Esophagus squamous epithelium (tissue), 5 donors: ENCODE results near the gene IDUA. TPM values are rescaled to one million over a fixed set of nuclear protein-coding genes. Genes with fewer than 3 reads are reported as not detected.
"Not testable (repeated sequence)": the region's sequence is repeated elsewhere in the genome, so short reads cannot be mapped to it uniquely, and the experiment has no call there.

Experiments
- DNase-seq: peaks from one replicate; lab custom pipeline; 2025; lab: John Stamatoyannopoulos, UW
- H3K27ac ChIP-seq, 4 donors: fragments of 200-600 bp; sonication (generic); one replicate each; pipeline ENCODE4 v1.5.1; 2016 to 2019; ENCODE audit warnings: mild to moderate bottlenecking in 1 of 4
- H3K27me3 ChIP-seq, 4 donors: fragments of 200-600 bp; sonication (generic); 1 replicate in 3 of 4; 2 replicates in 1 of 4; pipeline versions ENCODE4 v1.5.1 to v1.6.0; 2017 to 2021; ENCODE audit warnings: antibody characterized with exemption in 1 of 4
- H3K36me3 ChIP-seq, 3 donors: fragments of 200-600 bp; sonication (generic); one replicate each; pipeline ENCODE4 v1.5.1; 2016 to 2019
- H3K4me1 ChIP-seq, 3 donors: fragments of 200-600 bp; sonication (generic); one replicate each; pipeline ENCODE4 v1.5.1; 2017 to 2019
- H3K4me3 ChIP-seq, 4 donors: fragments of 200-600 bp; sonication (generic); 1 replicate in 3 of 4; 2 replicates in 1 of 4; pipeline ENCODE4 v1.5.1; 2016 to 2019; ENCODE audit warnings: mild to moderate bottlenecking in 2 of 4, moderate library complexity in 1 of 4
- H3K9me3 ChIP-seq, 3 donors: fragments of 200-600 bp; sonication (generic); one replicate each; pipeline ENCODE4 v1.5.1; 2016 to 2019
- CTCF ChIP-seq, 6 experiments: fragments of 450-650 bp in 4 of 6; fragments of 200-600 bp in 2 of 6; sonication (generic) in 2 of 6; IDR thresholded peaks; one replicate each; pipeline ENCODE4 v1.5.1; 2016 to 2019; ENCODE audit warnings: antibody characterized with exemption in 6 of 6, mild to moderate bottlenecking in 4 of 6, moderate library complexity in 4 of 6
- POLR2A ChIP-seq, 4 donors: fragments of 450-650 bp; IDR thresholded peaks; one replicate each; pipeline ENCODE4 v1.6.1; 2017; ENCODE audit warnings: antibody characterized with exemption in 4 of 4, mild to moderate bottlenecking in 4 of 4, moderate library complexity in 3 of 4
- WGBS, 2 donors: methylation state at CpG; one replicate each; pipeline ENCODE4 v1.1.5; 2018; 5-methylcytosine and 5-hydroxymethylcytosine counted together
- intact Hi-C: fragments of 100-400 bp; cut with DNase I; formaldehyde crosslinking; loops from one replicate; pipeline ENCODE4 v1.15.0; 2022
- total RNA-seq, 4 donors: library from RNA; depleted of rRNA; stranded (reverse); fragments of >200 nt; gene quantifications; one replicate each; pipeline ENCODE4 v1.1.0, GENCODE V29; 2016
- donor health status: DM: yes; HTN: yes; CAD: no.

Gene IDUA
- total RNA-seq, 4 donors from 2014 or later = 4.3 to 20.5 (median 14.1) TPM

DNA sequence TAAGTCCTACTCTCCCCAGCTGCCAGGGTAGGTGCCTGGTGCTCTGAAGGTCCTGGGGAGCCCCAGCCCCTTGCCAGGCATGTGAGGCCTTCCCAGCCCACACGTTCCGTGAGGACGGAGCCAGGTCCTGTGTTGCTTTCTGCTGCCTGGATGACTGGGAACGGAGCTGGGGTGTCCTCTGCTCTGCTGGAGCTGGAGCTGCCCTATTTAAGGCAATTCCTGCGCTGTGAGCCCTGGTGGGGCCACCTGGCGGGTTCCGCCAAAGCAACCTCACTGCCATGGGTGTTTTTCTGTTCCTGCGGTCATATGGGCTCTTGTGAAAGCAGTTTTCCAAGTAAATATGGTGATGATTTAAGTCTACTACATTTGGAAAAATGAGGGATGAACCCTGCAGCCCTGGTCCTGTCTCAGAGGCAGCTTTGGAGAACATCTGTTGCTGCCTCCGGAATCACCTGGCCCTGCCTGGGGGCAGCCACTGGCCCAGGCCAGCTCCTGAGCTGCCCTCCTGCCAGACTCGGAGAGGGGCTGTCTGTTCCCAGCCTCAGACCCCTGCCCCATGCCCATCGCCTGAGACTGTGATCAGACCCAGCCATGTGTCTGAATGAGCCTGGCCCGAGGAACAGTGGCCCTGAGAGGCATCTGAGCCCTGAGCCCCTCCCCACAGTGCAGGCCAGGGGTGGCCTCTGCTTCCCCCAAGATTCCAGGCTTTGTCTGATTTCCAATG lies 57.8 kb downstream of the IDUA start:
- Histone ChIP-seq H3K9me3 (no peaks in the 10 kb centered on the region), H3K4me1 (peaks cover 35 to 77% (median 45%) of the 10 kb centered on the region in 3 donors), H3K4me3 (no peak overlapping the region), H3K27me3 (peaks cover 0 to 64% (median 0%) of the 10 kb centered on the region in 4 donors), H3K27ac (peak overlapping the region in 2 of 4 donors; percentile 63 to 83), H3K36me3 (no peaks in the 10 kb centered on the region)
- WGBS, 2 donors = 50 to 100% methylated on average over 2 to 4 of the region's 12 CpGs
- intact Hi-C loops = no loop called here
- DNase-seq = no peak
- no peak for TF ChIP-seq POLR2A (IDR thresholded peaks at IDR 0.05)
- TF ChIP-seq CTCF (IDR thresholded peaks at IDR 0.05) = no peak

DNA sequence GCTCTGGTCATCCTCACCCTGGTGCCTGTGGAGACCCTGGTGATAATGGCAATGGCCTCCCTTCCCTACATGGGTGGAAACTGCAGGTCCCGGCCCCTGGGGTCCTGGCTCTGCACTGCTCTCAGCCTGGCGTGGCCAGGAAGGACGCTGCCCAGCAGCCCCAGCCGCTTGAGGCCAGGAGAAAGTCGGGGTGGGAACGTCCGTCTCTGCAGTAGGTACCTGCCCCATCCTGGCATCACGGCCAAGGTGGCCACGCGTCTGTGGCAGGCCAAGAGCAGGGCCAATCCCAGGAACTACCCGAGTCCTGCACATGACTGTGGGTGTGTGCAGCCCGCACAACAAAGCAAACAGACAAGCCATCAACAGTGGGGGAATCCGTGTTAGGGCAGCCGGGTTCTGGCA lies 58.4 kb downstream of the IDUA start:
- no peaks in the 10 kb centered on the region for H3K36me3 ChIP-seq
- H3K27ac ChIP-seq = no peak overlapping the region
- intact Hi-C loops = no loop called here
- no peak for DNase-seq
- H3K4me3 ChIP-seq = no peak overlapping the region
- no CpG with 5 or more reads among the region's 14 CpGs for WGBS, 2 donors
- H3K9me3 ChIP-seq = no peaks in the 10 kb centered on the region
- TF ChIP-seq CTCF (IDR thresholded peaks at IDR 0.05) = no peak
- no peak for TF ChIP-seq POLR2A (IDR thresholded peaks at IDR 0.05)
- peaks cover 0 to 66% (median 0%) of the 10 kb centered on the region in 4 donors for H3K27me3 ChIP-seq
- H3K4me1 ChIP-seq = peaks cover 30 to 72% (median 40%) of the 10 kb centered on the region in 3 donors

DNA sequence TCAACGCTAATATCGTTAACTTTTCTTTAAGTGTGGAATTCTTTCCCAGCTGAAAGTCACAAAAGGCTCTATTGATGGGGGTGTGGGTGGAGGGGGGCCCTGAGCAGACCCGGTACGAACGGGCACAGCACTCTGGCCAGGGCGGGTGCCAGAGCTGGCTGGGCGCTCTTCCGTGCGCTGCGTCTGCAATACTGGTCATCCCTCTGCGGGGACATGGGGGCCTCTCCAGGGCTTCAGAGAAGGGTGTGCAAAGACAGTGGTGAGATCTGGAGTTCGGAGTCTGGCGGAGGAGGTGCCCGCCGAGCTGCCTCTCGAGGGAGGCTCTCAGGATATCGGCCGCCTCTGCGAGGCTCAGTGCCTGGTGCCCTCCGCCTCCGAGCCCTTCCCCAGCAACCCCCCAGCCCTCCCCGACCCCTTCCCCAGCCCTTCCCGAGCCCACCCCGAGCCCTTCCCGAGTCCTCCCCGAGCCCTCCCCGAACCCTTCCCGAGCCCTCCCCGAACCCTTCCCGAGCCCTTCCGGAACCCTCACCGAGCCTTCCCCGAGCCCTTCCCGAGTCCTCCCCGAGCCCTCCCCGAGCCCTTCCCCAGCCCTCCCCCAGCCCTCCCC lies 58.9 kb downstream of the IDUA start:
- Histone ChIP-seq H3K27ac (no peak overlapping the region), H3K36me3 (no peaks in the 10 kb centered on the region), H3K9me3 (no peaks in the 10 kb centered on the region), H3K4me3 (no peak overlapping the region), H3K27me3 (peaks cover 0 to 69% (median 0%) of the 10 kb centered on the region in 4 donors), H3K4me1 (peaks cover 29 to 67% (median 40%) of the 10 kb centered on the region in 3 donors)
- intact Hi-C loops = no loop called here
- TF ChIP-seq CTCF (IDR thresholded peaks at IDR 0.05) = no peak
- no peak for TF ChIP-seq POLR2A (IDR thresholded peaks at IDR 0.05)
- WGBS, 2 donors = 63 to 80% methylated on average over 7 to 8 of the region's 36 CpGs
- DNase-seq = no peak

DNA sequence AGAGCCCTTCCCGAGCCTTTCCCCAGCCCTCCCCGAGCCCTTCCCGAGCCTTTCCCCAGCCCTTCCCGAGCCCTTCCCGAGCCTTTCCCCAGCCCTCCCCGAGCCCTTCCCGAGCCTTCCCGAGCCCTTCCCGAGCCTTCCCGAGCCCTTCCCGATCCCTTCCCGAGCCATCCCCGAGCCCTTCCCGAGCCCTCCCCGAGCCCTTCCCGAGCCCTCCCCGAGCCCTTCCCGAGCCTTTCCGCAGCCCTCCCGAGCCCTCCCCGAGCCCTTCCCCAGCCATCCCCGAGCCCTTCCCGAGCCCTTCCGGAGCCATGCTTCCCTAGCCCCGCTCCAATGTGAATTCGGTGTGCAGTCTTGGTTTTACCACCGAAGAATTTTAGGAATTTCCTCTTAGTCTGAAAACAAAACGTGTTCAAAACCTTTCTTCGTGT lies 59.8 kb downstream of the IDUA start:
- peak overlapping the region in 1 of 4 donors; percentile 18 for H3K27ac ChIP-seq
- peak overlapping the region in 3 of 4 donors; percentile 5 to 52 (median 6) for H3K4me3 ChIP-seq
- intact Hi-C loops, H3K36me3 ChIP-seq, H3K9me3 ChIP-seq, DNase-seq: not testable (repeated sequence)
- 9 to 14% methylated on average over 8 to 19 of the region's 29 CpGs for WGBS, 2 donors
- peaks cover 22 to 58% (median 34%) of the 10 kb centered on the region in 3 donors for H3K4me1 ChIP-seq
- peaks cover 0 to 71% (median 0%) of the 10 kb centered on the region in 4 donors for H3K27me3 ChIP-seq

- peak overlapping the region in 3 of 4 donors; percentile 5 to 52 (median 13) for H3K4me3 ChIP-seq
Observed at GRCh38 chr4:1047106-1047975, 60.5 kb downstream of the IDUA start.

More at GRCh38 chr4:1047106-1047975, 60.5 kb downstream of the IDUA start:
- Histone ChIP-seq H3K4me1 (peaks cover 19 to 52% (median 27%) of the 10 kb centered on the region in 3 donors), H3K27me3 (peaks cover 0 to 78% (median 0%) of the 10 kb centered on the region in 4 donors), H3K36me3 (no peaks in the 10 kb centered on the region), H3K9me3 (no peaks in the 10 kb centered on the region), H3K27ac (peak overlapping the region in 3 of 4 donors; percentile 4 to 36 (median 18))
- TF ChIP-seq POLR2A (IDR thresholded peaks at IDR 0.05) (no peak), CTCF (IDR thresholded peaks at IDR 0.05) (no peak)
- 27 to 46% methylated on average over 6 to 20 of the region's 41 CpGs for WGBS, 2 donors
- intact Hi-C loops = no loop called here
- no peak for DNase-seq
